ENCODE data around the gene ERBB4. TPM values are rescaled to one million over a fixed set of nuclear protein-coding genes. Genes with fewer than 3 reads are reported as not detected.

Gene ERBB4
- total RNA-seq, 2 experiments from 2014 or later = not detected

- no peak for TF ChIP-seq EZH2phosphoT487 (IDR thresholded peaks at IDR 0.05; ENCODE audit: borderline replicate concordance, low read depth, low read length)
- TF ChIP-seq CTCF (conservative IDR thresholded peaks at IDR 0.05; ENCODE audit: low read length) = no peak
- intact Hi-C loops (cut with micrococcal nuclease; ENCODE audit: unreplicated experiment) = no loop called here
- ChIA-PET CTCF (ENCODE audit: unreplicated experiment) (no interaction called here), POLR2A (interaction anchor here (0.7 to 1.1 kb wide), 3 partner anchors 9 to 124 kb away, joined by 3 to 5 read pairs (median 3); no protein-coding TSS in a partner anchor)
- BruUV-seq (replicated peaks) = no TSS peak
- Histone ChIP-seq H3K36me3 (ENCODE audit: insufficient read depth, low read length) (no peaks in the 10 kb centered on the region), H3K9me3 (ENCODE audit: low read length) (no peaks in the 10 kb centered on the region), H2AFZ (ENCODE audit: low read length) (no peak overlapping the region), H3K79me2 (ENCODE audit: insufficient read depth, low read depth, low read length) (no peaks in the 10 kb centered on the region), H4K20me1 (ENCODE audit: insufficient read depth, low read length) (no peaks in the 10 kb centered on the region), H3K4me2 (ENCODE audit: low read length) (no peak overlapping the region), H3K9me2 (ENCODE audit: insufficient read depth, low read length) (no peaks in the 10 kb centered on the region), H3K27ac (ENCODE audit: low read depth, low read length, poor library complexity, severe bottlenecking) (no peak overlapping the region), H3K4me1 (ENCODE audit: insufficient read depth, low read length, poor library complexity, severe bottlenecking) (no peaks in the 10 kb centered on the region), H3K4me3 (ENCODE audit: low read depth, low read length, poor library complexity, severe bottlenecking) (no peak overlapping the region)
- DNase-seq (ENCODE audit: low spot score) = no peak
These were observed 1208.7 kb downstream of the ERBB4 start for GRCh38 chr2:211329882-211330281.

DNA sequence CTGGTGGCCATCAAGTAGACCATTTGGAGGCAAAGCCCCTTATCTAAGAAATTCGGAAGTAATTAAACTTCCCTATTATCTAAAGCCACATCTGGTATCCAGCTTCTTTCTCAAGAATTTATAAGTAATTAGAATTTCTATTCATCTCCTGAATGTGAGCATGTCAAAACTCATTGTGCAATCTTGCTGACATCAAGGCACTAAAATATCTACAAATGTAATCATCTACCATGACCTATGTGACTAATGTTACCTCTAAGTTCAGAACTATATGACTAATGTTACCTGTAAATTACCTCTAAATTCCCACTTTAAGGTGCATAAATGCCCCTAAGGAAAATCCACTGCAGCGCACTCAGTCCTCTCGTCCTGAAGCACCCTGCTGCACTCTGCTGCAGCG lies 1209.2 kb downstream of the ERBB4 start:
- DNase-seq (ENCODE audit: low spot score) = no peak
- Histone ChIP-seq H3K4me3 (ENCODE audit: low read depth, low read length, poor library complexity, severe bottlenecking) (no peak overlapping the region), H3K4me2 (ENCODE audit: low read length) (no peak overlapping the region), H3K27ac (ENCODE audit: low read depth, low read length, poor library complexity, severe bottlenecking) (no peak overlapping the region), H2AFZ (ENCODE audit: low read length) (no peak overlapping the region), H3K79me2 (ENCODE audit: insufficient read depth, low read depth, low read length) (no peaks in the 10 kb centered on the region), H3K4me1 (ENCODE audit: insufficient read depth, low read length, poor library complexity, severe bottlenecking) (no peaks in the 10 kb centered on the region), H3K9me2 (ENCODE audit: insufficient read depth, low read length) (no peaks in the 10 kb centered on the region), H4K20me1 (ENCODE audit: insufficient read depth, low read length) (no peaks in the 10 kb centered on the region), H3K9me3 (ENCODE audit: low read length) (no peaks in the 10 kb centered on the region), H3K36me3 (ENCODE audit: insufficient read depth, low read length) (no peaks in the 10 kb centered on the region)
- no peak for TF ChIP-seq CTCF (conservative IDR thresholded peaks at IDR 0.05; ENCODE audit: low read length)
- no peak for TF ChIP-seq EZH2phosphoT487 (IDR thresholded peaks at IDR 0.05; ENCODE audit: borderline replicate concordance, low read depth, low read length)
- ChIA-PET POLR2A (interaction anchor here (1.0 to 1.1 kb wide), 2 partner anchors 9 to 30 kb away, joined by 3 to 5 read pairs; no protein-coding TSS in a partner anchor), CTCF (ENCODE audit: unreplicated experiment) (no interaction called here)
- intact Hi-C loops (cut with micrococcal nuclease; ENCODE audit: unreplicated experiment) = no loop called here
- no TSS peak for BruUV-seq (replicated peaks)

GRCh38 chr2:211328126-211328525 lies 1210.5 kb downstream of the ERBB4 start:
- DNase-seq (ENCODE audit: low spot score) = no peak
- H3K79me2 ChIP-seq (ENCODE audit: insufficient read depth, low read depth, low read length) = no peaks in the 10 kb centered on the region
- H3K36me3 ChIP-seq (ENCODE audit: insufficient read depth, low read length) = no peaks in the 10 kb centered on the region
- H2AFZ ChIP-seq (ENCODE audit: low read length) = no peak overlapping the region
- H3K4me1 ChIP-seq (ENCODE audit: insufficient read depth, low read length, poor library complexity, severe bottlenecking) = no peaks in the 10 kb centered on the region
- intact Hi-C loops (cut with micrococcal nuclease; ENCODE audit: unreplicated experiment) = no loop called here
- ChIA-PET POLR2A (interaction anchor here (0.6 kb wide), 1 partner anchor 10 kb away, joined by 3 read pairs; no protein-coding TSS in a partner anchor), CTCF (ENCODE audit: unreplicated experiment) (no interaction called here)
- no peak overlapping the region for H3K4me2 ChIP-seq (ENCODE audit: low read length)
- no TSS peak for BruUV-seq (replicated peaks)
- H3K4me3 ChIP-seq (ENCODE audit: low read depth, low read length, poor library complexity, severe bottlenecking) = no peak overlapping the region
- H3K9me3 ChIP-seq (ENCODE audit: low read length) = no peaks in the 10 kb centered on the region
- no peak for TF ChIP-seq CTCF (conservative IDR thresholded peaks at IDR 0.05; ENCODE audit: low read length)
- no peaks in the 10 kb centered on the region for H3K9me2 ChIP-seq (ENCODE audit: insufficient read depth, low read length)
- H3K27ac ChIP-seq (ENCODE audit: low read depth, low read length, poor library complexity, severe bottlenecking) = no peak overlapping the region
- no peaks in the 10 kb centered on the region for H4K20me1 ChIP-seq (ENCODE audit: insufficient read depth, low read length)

Small RNA genes lying within 50 kb of the gene (microRNA-seq; reads per million reads assigned to microRNA genes)
- gene MIR548F2 (ENCODE audit: borderline replicate concordance) = not detected

Small RNA genes lying within 50 kb of the gene (small RNA-seq; reads per million reads assigned to genes)
- gene MIR548F2 (not detected), gene RNA5SP119 (2.1 reads per million, percentile 78 among the genes with 10 or more reads in this experiment)
